ENCODE measurements around the gene TSHZ2.

DNA sequence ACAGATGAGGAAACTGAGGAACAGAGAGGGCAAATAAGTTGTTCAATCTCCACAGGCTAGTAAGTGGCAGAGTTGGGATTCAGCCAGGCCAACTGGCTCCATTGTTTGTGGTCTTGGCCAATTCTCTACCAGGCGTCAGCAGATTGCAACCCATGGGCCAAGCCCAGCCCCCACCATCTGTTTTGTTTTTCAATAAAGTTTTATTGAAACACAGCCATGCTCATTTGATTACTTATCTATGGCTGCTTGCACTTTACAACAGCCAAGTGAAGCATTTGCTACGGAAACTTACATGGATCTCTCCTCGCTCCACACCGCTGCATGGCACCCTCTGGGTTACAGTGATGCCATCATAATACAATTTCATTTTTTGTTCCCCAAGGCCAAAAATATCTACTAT lies 530.7 kb downstream of the TSHZ2 start:
- TF ChIP-seq, protein P1, sequence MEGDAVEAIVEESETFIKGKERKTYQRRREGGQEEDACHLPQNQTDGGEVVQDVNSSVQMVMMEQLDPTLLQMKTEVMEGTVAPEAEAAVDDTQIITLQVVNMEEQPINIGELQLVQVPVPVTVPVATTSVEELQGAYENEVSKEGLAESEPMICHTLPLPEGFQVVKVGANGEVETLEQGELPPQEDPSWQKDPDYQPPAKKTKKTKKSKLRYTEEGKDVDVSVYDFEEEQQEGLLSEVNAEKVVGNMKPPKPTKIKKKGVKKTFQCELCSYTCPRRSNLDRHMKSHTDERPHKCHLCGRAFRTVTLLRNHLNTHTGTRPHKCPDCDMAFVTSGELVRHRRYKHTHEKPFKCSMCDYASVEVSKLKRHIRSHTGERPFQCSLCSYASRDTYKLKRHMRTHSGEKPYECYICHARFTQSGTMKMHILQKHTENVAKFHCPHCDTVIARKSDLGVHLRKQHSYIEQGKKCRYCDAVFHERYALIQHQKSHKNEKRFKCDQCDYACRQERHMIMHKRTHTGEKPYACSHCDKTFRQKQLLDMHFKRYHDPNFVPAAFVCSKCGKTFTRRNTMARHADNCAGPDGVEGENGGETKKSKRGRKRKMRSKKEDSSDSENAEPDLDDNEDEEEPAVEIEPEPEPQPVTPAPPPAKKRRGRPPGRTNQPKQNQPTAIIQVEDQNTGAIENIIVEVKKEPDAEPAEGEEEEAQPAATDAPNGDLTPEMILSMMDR (IDR thresholded peaks at IDR 0.05; ENCODE audit: poor library complexity): no peak
- no peak for TF ChIP-seq EZH2phosphoT487 (IDR thresholded peaks at IDR 0.05; ENCODE audit: low read depth, severe bottlenecking, unreplicated experiment)
- no peak for TF ChIP-seq EZH2 (IDR thresholded peaks at IDR 0.05; ENCODE audit: borderline replicate concordance)
